ENCODE data around the gene SETD3.

GRCh38 chr14:99459481-99460100, 21.1 kb downstream of the SETD3 start:
- no peak for TF ChIP-seq CTCF (IDR thresholded peaks at IDR 0.05; ENCODE audit: low read length)
- no peak for TF ChIP-seq EZH2 (IDR thresholded peaks at IDR 0.05; ENCODE audit: borderline replicate concordance, low read length)

All from OCI-LY1 (cell line).